SK-MEL-5 (cell line): ENCODE results near the gene GLRX5. TPM values are rescaled to one million over a fixed set of nuclear protein-coding genes. Genes with fewer than 3 reads are reported as not detected.

Experiments
- DNase-seq: peaks from one replicate; pipeline ENCODE4 v3.0.0-alpha.2; 2016; ENCODE audit warnings: low read depth, low spot score
- in situ Hi-C: cut with HindIII; loops from 2 replicates; pipeline ENCODE4 v1.10.0; 2016; ENCODE audit warnings: low sequenced_read_pairs, high pct_unique_total_duplicates, low pct_unique_long_range_greater_than_20kb
- total RNA-seq: library from RNA; depleted of rRNA; stranded (reverse); fragments of >200 nt; shearing (Covaris generic); gene quantifications from 2 replicates; pipeline ENCODE4 v1.2.3, GENCODE V29; 2014

The GLRX5 gene
- total RNA-seq, 1 experiment from 2014 or later = 49.2 TPM

GRCh38 chr14:95511687-95512086 lies 23.2 kb upstream of the GLRX5 start:
- in situ Hi-C loops = no loop called here
- DNase-seq = no peak

GRCh38 chr14:95513291-95513690 lies 21.6 kb upstream of the GLRX5 start:
- no peak for DNase-seq
- in situ Hi-C loops = no loop called here

- in situ Hi-C loops = no loop called here
- DNase-seq = no peak
Observed at GRCh38 chr14:95514131-95515079, 20.4 kb upstream of the GLRX5 start.

- no peak for DNase-seq
- in situ Hi-C loops = no loop called here
Observed at GRCh38 chr14:95515080-95515489, 19.8 kb upstream of the GLRX5 start.

- in situ Hi-C loops = no loop called here
- DNase-seq = peak; percentile 13
Observed at GRCh38 chr14:95515596-95516552, 19.0 kb upstream of the GLRX5 start.

- in situ Hi-C loops = no loop called here
- DNase-seq = no peak
Observed at GRCh38 chr14:95516554-95517181, 18.2 kb upstream of the GLRX5 start, which contains the start of gene SYNE3. Gene SYNE3 (minus strand): TSS chr14:95516650. CDS start chr14:95475821, 40,829 bp downstream.

GRCh38 chr14:95518045-95518751 lies 16.7 kb upstream of the GLRX5 start:
- in situ Hi-C loops = no loop called here

GRCh38 chr14:95519699-95520098 lies 15.2 kb upstream of the GLRX5 start:
- in situ Hi-C loops = no loop called here
- DNase-seq = no peak

More at GRCh38 chr14:95518045-95518751, 16.7 kb upstream of the GLRX5 start:
- no peak for DNase-seq

GRCh38 chr14:95520346-95520745 lies 14.5 kb upstream of the GLRX5 start:
- in situ Hi-C loops = no loop called here
- no peak for DNase-seq

GRCh38 chr14:95521001-95521400 lies 13.8 kb upstream of the GLRX5 start:
- DNase-seq = no peak
- in situ Hi-C loops = no loop called here

GRCh38 chr14:95522116-95522515 lies 12.7 kb upstream of the GLRX5 start:
- in situ Hi-C loops = no loop called here
- no peak for DNase-seq

GRCh38 chr14:95522556-95522955 lies 12.3 kb upstream of the GLRX5 start:
- DNase-seq = no peak
- in situ Hi-C loops = no loop called here

- in situ Hi-C loops = no loop called here
- DNase-seq = no peak
Observed at GRCh38 chr14:95523051-95523814, 11.6 kb upstream of the GLRX5 start.

GRCh38 chr14:95523815-95524448 lies 10.9 kb upstream of the GLRX5 start:
- no peak for DNase-seq
- in situ Hi-C loops = no loop called here

GRCh38 chr14:95524706-95525512 lies 9.9 kb upstream of the GLRX5 start:
- in situ Hi-C loops = no loop called here
- DNase-seq = no peak
